GM23338 (cell line): ENCODE measurements around the gene CRMP1. TPM values are rescaled to one million over a fixed set of nuclear protein-coding genes. Genes with fewer than 3 reads are reported as not detected.

Source experiments
- ATAC-seq: fragments of 200-7000 bp; cut with Tn5 transposase; 3 replicates; pipeline ENCODE4 v1.9.1; 2020
- DNase-seq: peaks from one replicate; pipeline ENCODE4 v3.0.0-alpha.2; 2015; ENCODE audit warnings: low spot score
- H2AFZ ChIP-seq: fragments of 200-600 bp; sonication (generic); 2 replicates; pipeline ENCODE4 v1.8.0; 2016; ENCODE audit warnings: antibody characterized with exemption, mild to moderate bottlenecking, moderate library complexity
- H3F3A ChIP-seq: fragments of 200-600 bp; sonication (generic); replicated peaks from 2 replicates; pipeline ENCODE4 v1.8.0; 2017; ENCODE audit warnings: antibody characterized with exemption, mixed run types, low read depth
- H3K27ac ChIP-seq: fragments of 200-600 bp; sonication (generic); 2 replicates; pipeline ENCODE4 v1.6.1; 2016; ENCODE audit warnings: low read depth
- H3K27me3 ChIP-seq: fragments of 200-600 bp; sonication (generic); 2 replicates; pipeline ENCODE4 v1.8.0; 2016; ENCODE audit warnings: mild to moderate bottlenecking, mixed run types, moderate library complexity; ENCODE audit not compliant: insufficient read depth
- H3K36me3 ChIP-seq: fragments of 200-600 bp; sonication (generic); 2 replicates; pipeline ENCODE4 v1.8.0; 2016; ENCODE audit warnings: mild to moderate bottlenecking; ENCODE audit not compliant: insufficient read depth
- H3K4me1 ChIP-seq: fragments of 200-600 bp; sonication (generic); 2 replicates; pipeline ENCODE4 v1.8.0; 2016; ENCODE audit warnings: mild to moderate bottlenecking, moderate library complexity; ENCODE audit not compliant: insufficient read depth
- H3K4me2 ChIP-seq: fragments of 200-600 bp; sonication (generic); 2 replicates; pipeline ENCODE4 v1.7.1; 2017; ENCODE audit warnings: mixed run types
- H3K4me3 ChIP-seq: fragments of 200-600 bp; sonication (generic); 2 replicates; pipeline ENCODE4 v1.6.1; 2016; ENCODE audit warnings: mixed run types
- H3K79me2 ChIP-seq: fragments of 200-600 bp; sonication (generic); replicated peaks from 2 replicates; pipeline ENCODE4 v1.8.0; 2017; ENCODE audit warnings: mild to moderate bottlenecking; ENCODE audit not compliant: insufficient read depth
- H3K9me2 ChIP-seq: fragments of 200-600 bp; sonication (generic); 2 replicates; pipeline ENCODE4 v1.8.0; 2017; ENCODE audit not compliant: insufficient read depth
- H4K20me1 ChIP-seq: fragments of 200-600 bp; sonication (generic); replicated peaks from 2 replicates; pipeline ENCODE4 v1.8.0; 2017; ENCODE audit warnings: mild to moderate bottlenecking; ENCODE audit not compliant: insufficient read depth
- H3K27ac Mint-ChIP-seq: 2 replicates; pipeline ENCODE4 v1.8.0; 2020; ENCODE audit warnings: inconsistent platforms, mild to moderate bottlenecking, moderate library complexity, mixed read lengths
- H3K27me3 Mint-ChIP-seq: 3 replicates; pipeline ENCODE4 v1.8.0; 2022; ENCODE audit warnings: low read depth, mild to moderate bottlenecking, moderate library complexity, mixed read lengths, inconsistent platforms; ENCODE audit not compliant: insufficient read depth, poor library complexity
- H3K36me3 Mint-ChIP-seq: 3 replicates; pipeline ENCODE4 v1.8.0; 2021; ENCODE audit warnings: low read depth, mild to moderate bottlenecking, inconsistent platforms, moderate library complexity, mixed read lengths
- H3K4me1 Mint-ChIP-seq: 3 replicates; pipeline ENCODE4 v1.8.0; 2020; ENCODE audit warnings: mild to moderate bottlenecking, inconsistent platforms, mixed read lengths
- H3K4me3 Mint-ChIP-seq: 3 replicates; pipeline ENCODE4 v1.8.0; 2021; ENCODE audit warnings: moderate library complexity, mild to moderate bottlenecking, inconsistent platforms, mixed read lengths
- H3K9me3 Mint-ChIP-seq: 3 replicates; pipeline ENCODE4 v1.8.0; 2020; ENCODE audit warnings: moderate library complexity, mild to moderate bottlenecking, inconsistent platforms, mixed read lengths
- CREB1 ChIP-seq: fragments of 250-450 bp; sonication (Bioruptor Pico); IDR thresholded peaks from 2 replicates; pipeline ENCODE4 v1.5.0; 2020; ENCODE audit warnings: low read depth, mild to moderate bottlenecking, moderate library complexity
- ETS1 ChIP-seq: IDR thresholded peaks from 2 replicates; pipeline ENCODE4 v1.6.1; 2016; ENCODE audit warnings: antibody characterized with exemption
- EZH2 ChIP-seq: fragments of 200-600 bp; sonication (generic); IDR thresholded peaks from one replicate; pipeline ENCODE4 v1.8.0; 2017; ENCODE audit warnings: antibody characterized with exemption, mild to moderate bottlenecking, low read depth; ENCODE audit not compliant: unreplicated experiment
- EZH2phosphoT487 ChIP-seq: fragments of 200-600 bp; sonication (generic); IDR thresholded peaks from one replicate; pipeline ENCODE4 v1.8.1; 2018; ENCODE audit warnings: antibody characterized with exemption; ENCODE audit not compliant: unreplicated experiment
- JUNB ChIP-seq: IDR thresholded peaks from one replicate; pipeline ENCODE4 v1.6.1; 2016; ENCODE audit warnings: antibody characterized with exemption; ENCODE audit not compliant: unreplicated experiment
- POLR2AphosphoS5 ChIP-seq: IDR thresholded peaks from 2 replicates; pipeline ENCODE4 v1.6.1; 2016; ENCODE audit warnings: antibody characterized with exemption, low read depth
- STAT1 ChIP-seq: IDR thresholded peaks from one replicate; pipeline ENCODE4 v1.6.1; 2016; ENCODE audit warnings: antibody characterized with exemption; ENCODE audit not compliant: unreplicated experiment
- ZNF114 ChIP-seq: fragments of 250-450 bp; sonication (Bioruptor Pico); IDR thresholded peaks from 2 replicates; pipeline ENCODE4 v1.5.0; 2020; ENCODE audit warnings: mild to moderate bottlenecking, moderate library complexity
- ZNF331 ChIP-seq: fragments of 250-450 bp; sonication (Bioruptor Pico); IDR thresholded peaks from 2 replicates; pipeline ENCODE4 v1.5.0; 2020; ENCODE audit warnings: low read depth, mild to moderate bottlenecking, moderate library complexity
- ZNF462 ChIP-seq: fragments of 250-450 bp; sonication (Bioruptor Pico); IDR thresholded peaks from 2 replicates; pipeline ENCODE4 v1.5.0; 2020; ENCODE audit warnings: mild to moderate bottlenecking, moderate library complexity
- polyA plus RNA-seq: library from polyadenylated mRNA; unstranded; fragments of >200 nt; fragmentation: Nextera tagmentation; extraction: Ambion mirVana; gene quantifications from 2 replicates; pipeline ENCODE4 v1.2.1, GENCODE V29; 2016
- total RNA-seq: library from RNA; depleted of rRNA; stranded (reverse); fragments of >200 nt; shearing (Covaris generic); gene quantifications from 2 replicates; pipeline ENCODE4 v1.2.3, GENCODE V29; 2014

Gene CRMP1
- total and polyA plus RNA-seq, 2 experiments from 2014 or later: 52.7 to 146 TPM

GRCh38 chr4:5899396-5899795 is 6.5 kb upstream of the CRMP1 start (continued):
- no peak for TF ChIP-seq ZNF462
- no peak for TF ChIP-seq EZH2phosphoT487
- TF ChIP-seq ZNF114 (CRISPR knock-in tag): no peak
- no peak for TF ChIP-seq ETS1
- no peak for TF ChIP-seq JUNB
- no peak for TF ChIP-seq CREB1 (CRISPR knock-in tag)

GRCh38 chr4:5897674-5898073 is 4.8 kb upstream of the CRMP1 start:
- Histone ChIP-seq H3K27me3 (peaks cover 41% of the 10 kb centered on the region), H3K79me2 (no peaks in the 10 kb centered on the region), H2AFZ (no peak overlapping the region), H4K20me1 (no peaks in the 10 kb centered on the region; the same call in 1 of the 2 replicates), H3K27ac (no peak overlapping the region), H3K9me2 (no peaks in the 10 kb centered on the region), H3K36me3 (no peaks in the 10 kb centered on the region), H3K4me2 (no peak overlapping the region), H3K4me1 (peaks cover 13% of the 10 kb centered on the region), H3K4me3 (no peak overlapping the region), H3F3A (no peaks in the 10 kb centered on the region)
- H3K27me3 Mint-ChIP-seq: peaks cover 37% of the 10 kb centered on the region
- H3K9me3 Mint-ChIP-seq: peaks cover 9% of the 10 kb centered on the region; the same call in 2 of the 3 replicates
- no peak for DNase-seq
- H3K27ac Mint-ChIP-seq: no peak overlapping the region
- no peak for ATAC-seq
- H3K4me1 Mint-ChIP-seq: peaks cover 22% of the 10 kb centered on the region
- no peak for TF ChIP-seq EZH2
- TF ChIP-seq EZH2phosphoT487: no peak
- no peak for TF ChIP-seq ZNF114 (CRISPR knock-in tag)
- no peak for TF ChIP-seq STAT1
- no peak for TF ChIP-seq POLR2AphosphoS5
- TF ChIP-seq JUNB: no peak
- TF ChIP-seq ZNF331: no peak
- TF ChIP-seq ETS1: no peak
- TF ChIP-seq CREB1 (CRISPR knock-in tag): no peak
- no peaks in the 10 kb centered on the region; the same call in 2 of the 3 replicates for H3K36me3 Mint-ChIP-seq
- H3K4me3 Mint-ChIP-seq: no peak overlapping the region
